ENCODE measurements around the gene TOMM20. TPM values are rescaled to one million over a fixed set of nuclear protein-coding genes. Genes with fewer than 3 reads are reported as not detected.

TOMM20 gene
- total RNA-seq, 1 experiment from 2014 or later = 197 TPM

DNA sequence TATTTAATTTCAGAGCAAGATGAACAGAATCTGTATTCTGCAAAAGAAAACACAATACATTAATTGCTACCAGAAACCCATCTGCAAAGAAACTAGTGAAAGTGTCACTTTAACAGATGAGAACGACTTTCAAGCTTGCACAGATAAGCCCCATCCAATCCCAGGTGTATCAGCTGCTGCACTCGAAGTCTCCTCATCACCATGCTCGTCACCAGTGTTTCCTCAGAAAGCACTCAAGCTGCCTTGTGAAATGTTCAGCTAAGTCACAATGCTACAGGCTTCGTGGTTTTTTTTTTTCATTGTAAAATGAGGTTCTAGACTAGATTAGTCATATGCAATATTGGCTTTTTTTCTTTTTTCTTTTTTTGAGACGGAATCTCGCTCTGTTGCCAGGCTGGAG lies 3.3 kb upstream of the TOMM20 start:
- Histone ChIP-seq H3K4me1 (ENCODE audit: insufficient read depth, low read length) (no peaks in the 10 kb centered on the region), H3K18ac (ENCODE audit: insufficient read length, low read depth, low read length) (no peak overlapping the region), H3T11ph (ENCODE audit: low read length) (no peak overlapping the region), H2BK12ac (ENCODE audit: insufficient read length, low read depth, low read length) (no peak overlapping the region), H4K5ac (ENCODE audit: insufficient read length, low read depth, low read length) (no peak overlapping the region), H4K20me1 (ENCODE audit: control insufficient read depth, insufficient read depth, insufficient read length) (no peaks in the 10 kb centered on the region), H3K9me3 (ENCODE audit: control insufficient read depth, low read depth, low read length) (no peaks in the 10 kb centered on the region), H4K91ac (ENCODE audit: insufficient read length, low read depth, low read length) (no peak overlapping the region), H3K9ac (ENCODE audit: extremely low read depth, insufficient read length, low read length) (no peak overlapping the region), H3K23me2 (ENCODE audit: insufficient read length, low read depth, low read length, poor library complexity, severe bottlenecking) (peaks cover 3% of the 10 kb centered on the region), H3K79me2 (ENCODE audit: insufficient read depth, low read length) (peaks cover 16% of the 10 kb centered on the region), H3K4ac (ENCODE audit: low read depth, low read length) (no peak overlapping the region), H4K8ac (replicated peaks; ENCODE audit: insufficient read length, low read depth, low read length) (no peak overlapping the region), H2AFZ (ENCODE audit: low read length) (no peak overlapping the region), H3K14ac (ENCODE audit: insufficient read depth, low read length) (no peak overlapping the region), H3K23ac (ENCODE audit: insufficient read length, low read depth, low read length) (no peak overlapping the region), H3K4me2 (ENCODE audit: insufficient read depth, insufficient read length, low read length) (no peak overlapping the region), H3K79me1 (ENCODE audit: insufficient read depth, low read depth, low read length, poor library complexity, severe bottlenecking) (no peaks in the 10 kb centered on the region), H2BK120ac (ENCODE audit: low read depth, low read length, poor library complexity, severe bottlenecking) (no peak overlapping the region), H2BK5ac (ENCODE audit: insufficient read length, low read length) (no peak overlapping the region), H3K56ac (ENCODE audit: insufficient read length, low read depth, low read length) (no peak overlapping the region), H3K27me3 (ENCODE audit: insufficient read depth, low read length) (no peaks in the 10 kb centered on the region), H2BK20ac (ENCODE audit: low read depth, low read length, poor library complexity, severe bottlenecking) (no peak overlapping the region), H3K27ac (ENCODE audit: insufficient read length, low read depth, low read length) (no peak overlapping the region), H2AK5ac (ENCODE audit: insufficient read length, low read length) (no peak overlapping the region), H2BK15ac (ENCODE audit: low read depth, low read length) (no peak overlapping the region)
- Mint-ChIP-seq H3K9me3 (no peaks in the 10 kb centered on the region), H3K27me3 (ENCODE audit: low read depth) (no peaks in the 10 kb centered on the region), H3K4me1 (peaks cover 3 to 12% of the 10 kb centered on the region in 2 experiments), H3K36me3 (ENCODE audit: insufficient read depth in 1 of 3, low read depth in 3 of 3) (peaks cover 36 to 70% (median 64%) of the 10 kb centered on the region in 3 experiments), H3K27ac (no peak overlapping the region), H3K4me3 (no peak overlapping the region)
- TF ChIP-seq, protein P1, sequence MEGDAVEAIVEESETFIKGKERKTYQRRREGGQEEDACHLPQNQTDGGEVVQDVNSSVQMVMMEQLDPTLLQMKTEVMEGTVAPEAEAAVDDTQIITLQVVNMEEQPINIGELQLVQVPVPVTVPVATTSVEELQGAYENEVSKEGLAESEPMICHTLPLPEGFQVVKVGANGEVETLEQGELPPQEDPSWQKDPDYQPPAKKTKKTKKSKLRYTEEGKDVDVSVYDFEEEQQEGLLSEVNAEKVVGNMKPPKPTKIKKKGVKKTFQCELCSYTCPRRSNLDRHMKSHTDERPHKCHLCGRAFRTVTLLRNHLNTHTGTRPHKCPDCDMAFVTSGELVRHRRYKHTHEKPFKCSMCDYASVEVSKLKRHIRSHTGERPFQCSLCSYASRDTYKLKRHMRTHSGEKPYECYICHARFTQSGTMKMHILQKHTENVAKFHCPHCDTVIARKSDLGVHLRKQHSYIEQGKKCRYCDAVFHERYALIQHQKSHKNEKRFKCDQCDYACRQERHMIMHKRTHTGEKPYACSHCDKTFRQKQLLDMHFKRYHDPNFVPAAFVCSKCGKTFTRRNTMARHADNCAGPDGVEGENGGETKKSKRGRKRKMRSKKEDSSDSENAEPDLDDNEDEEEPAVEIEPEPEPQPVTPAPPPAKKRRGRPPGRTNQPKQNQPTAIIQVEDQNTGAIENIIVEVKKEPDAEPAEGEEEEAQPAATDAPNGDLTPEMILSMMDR (conservative IDR thresholded peaks at IDR 0.05) = no peak
- WGBS (ENCODE audit: extremely low coverage, insufficient read length, low lambda C conversion rate) = no CpG with 5 or more reads among the region's 6 CpGs
- no peak for DNase-seq

All from H9 (cell line).